Stimulated activated CD8-positive, alpha-beta memory T cell treated with anti-CD3 and anti-CD28 coated beads, Interleukin-12 subunit alpha, Interleukin-12 subunit beta, amount 100 ng/mL, for 24 hours (primary cell): ENCODE results near the gene EDARADD.

Source experiments
- DNase-seq: peaks from one replicate; pipeline ENCODE4 v3.0.0-alpha.2; 2020; ENCODE audit errors: extremely low read depth

EDARADD gene

GRCh38 chr1:236394879-236395229 lies 768 bp downstream of the EDARADD start:
- DNase-seq: no peak

- no peak for DNase-seq
These were observed 1.3 kb downstream of the EDARADD start for GRCh38 chr1:236395230-236395946.

GRCh38 chr1:236395947-236396664 lies 2.0 kb downstream of the EDARADD start:
- DNase-seq: no peak

- no peak for DNase-seq
These were observed 2.6 kb downstream of the EDARADD start for GRCh38 chr1:236396665-236397043.

GRCh38 chr1:236397173-236397759 lies 3.2 kb downstream of the EDARADD start:
- no peak for DNase-seq

- no peak for DNase-seq
These were observed 4.5 kb downstream of the EDARADD start for GRCh38 chr1:236398538-236398937.

GRCh38 chr1:236400061-236400603 lies 6.0 kb downstream of the EDARADD start:
- no peak for DNase-seq

GRCh38 chr1:236401698-236402097 lies 7.6 kb downstream of the EDARADD start:
- no peak for DNase-seq

GRCh38 chr1:236403905-236404696 lies 10.0 kb downstream of the EDARADD start:
- no peak for DNase-seq

GRCh38 chr1:236407059-236407458 lies 13.0 kb downstream of the EDARADD start:
- DNase-seq: no peak

GRCh38 chr1:236413688-236414087 lies 19.6 kb downstream of the EDARADD start:
- DNase-seq: no peak

- no peak for DNase-seq
These were observed 22.1 kb downstream of the EDARADD start for GRCh38 chr1:236416165-236416564.

GRCh38 chr1:236417336-236417735 lies 23.2 kb downstream of the EDARADD start:
- DNase-seq: no peak

- no peak for DNase-seq
These were observed 25.4 kb downstream of the EDARADD start for GRCh38 chr1:236419502-236419901.

GRCh38 chr1:236421022-236421421 lies 26.9 kb downstream of the EDARADD start:
- DNase-seq: no peak

GRCh38 chr1:236421850-236422516 lies 27.9 kb downstream of the EDARADD start:
- DNase-seq: no peak

GRCh38 chr1:236422517-236422876 lies 28.4 kb downstream of the EDARADD start:
- no peak for DNase-seq

GRCh38 chr1:236425031-236425663 lies 31.1 kb downstream of the EDARADD start:
- DNase-seq: no peak

- DNase-seq: no peak
These were observed 32.1 kb downstream of the EDARADD start for GRCh38 chr1:236426215-236426614.

GRCh38 chr1:236429715-236430274 lies 35.7 kb downstream of the EDARADD start:
- DNase-seq: no peak

GRCh38 chr1:236433819-236434315 lies 39.8 kb downstream of the EDARADD start:
- no peak for DNase-seq
